Measurements from ENCODE around the gene TXNRD1. TPM values are rescaled to one million over a fixed set of nuclear protein-coding genes. Genes with fewer than 3 reads are reported as not detected.

The TXNRD1 gene
- polyA plus RNA-seq, 1 experiment, result 673 TPM

GRCh38 chr12:104204690-104205480 is 10.7 kb upstream of the TXNRD1 start:
- H3K9me3 ChIP-seq (ENCODE audit: control insufficient read depth, insufficient read depth, low read length), result no peaks in the 10 kb centered on the region
- CTCF ChIA-PET, result interaction anchor here (0.6 to 0.7 kb wide), 2 partner anchors 12 to 101 kb away, joined by 3 to 7 read pairs; no protein-coding TSS in a partner anchor
- POLR2A ChIA-PET, result no interaction called here
- H3K27me3 ChIP-seq (ENCODE audit: control insufficient read depth, insufficient read depth, low read length), result no peaks in the 10 kb centered on the region
- H3K27ac ChIP-seq (ENCODE audit: low read depth, low read length), result no peak overlapping the region
- no peak for DNase-seq (ENCODE audit: low read depth, low spot score)
- H3K4me3 ChIP-seq (ENCODE audit: low read depth, low read length), result no peak overlapping the region
- TF ChIP-seq CTCF (IDR thresholded peaks at IDR 0.05; ENCODE audit: low read depth, low read length), result no peak

GRCh38 chr12:104207416-104208205 is 8.0 kb upstream of the TXNRD1 start:
- ChIA-PET CTCF (interaction anchor here (0.9 to 1.1 kb wide), 2 partner anchors 8 to 669 kb away, joined by 3 read pairs; partner anchors contain the start of gene TXNRD1), POLR2A (interaction anchor here (0.7 to 0.9 kb wide), 2 partner anchors 11 to 80 kb away, joined by 3 to 4 read pairs; no protein-coding TSS in a partner anchor)
- no peak overlapping the region for H3K27ac ChIP-seq (ENCODE audit: low read depth, low read length)
- TF ChIP-seq CTCF (IDR thresholded peaks at IDR 0.05; ENCODE audit: low read depth, low read length), result no peak
- no peaks in the 10 kb centered on the region for H3K27me3 ChIP-seq (ENCODE audit: control insufficient read depth, insufficient read depth, low read length)
- no peaks in the 10 kb centered on the region; the same call in 1 of the 2 replicates for H3K9me3 ChIP-seq (ENCODE audit: control insufficient read depth, insufficient read depth, low read length)
- no peak for DNase-seq (ENCODE audit: low read depth, low spot score)
- H3K4me3 ChIP-seq (ENCODE audit: low read depth, low read length), result no peak overlapping the region

- Histone ChIP-seq H3K4me3 (ENCODE audit: low read depth, low read length) (no peak overlapping the region), H3K9me3 (ENCODE audit: control insufficient read depth, insufficient read depth, low read length) (no peaks in the 10 kb centered on the region; the same call in 1 of the 2 replicates), H3K27me3 (ENCODE audit: control insufficient read depth, insufficient read depth, low read length) (no peaks in the 10 kb centered on the region), H3K27ac (ENCODE audit: low read depth, low read length) (no peak overlapping the region)
- ChIA-PET POLR2A (no interaction called here), CTCF (no interaction called here)
- no peak for TF ChIP-seq CTCF (IDR thresholded peaks at IDR 0.05; ENCODE audit: low read depth, low read length)
- no peak for DNase-seq (ENCODE audit: low read depth, low spot score)
Observed at GRCh38 chr12:104212516-104212915, 3.1 kb upstream of the TXNRD1 start.

GRCh38 chr12:104213952-104214351 is 1.6 kb upstream of the TXNRD1 start:
- H3K27ac ChIP-seq (ENCODE audit: low read depth, low read length), result no peak overlapping the region
- ChIA-PET CTCF (interaction anchor here (0.6 to 1.0 kb wide), 5 partner anchors 13 to 167 kb away, joined by 3 read pairs; no protein-coding TSS in a partner anchor), POLR2A (interaction anchor here (0.7 to 1.4 kb wide), 6 partner anchors 73 to 143 kb away, joined by 3 to 12 read pairs (median 4); no protein-coding TSS in a partner anchor)
- DNase-seq (ENCODE audit: low read depth, low spot score), result peak; percentile 85
- TF ChIP-seq CTCF (IDR thresholded peaks at IDR 0.05; ENCODE audit: low read depth, low read length), result no peak
- H3K4me3 ChIP-seq (ENCODE audit: low read depth, low read length), result no peak overlapping the region
- H3K9me3 ChIP-seq (ENCODE audit: control insufficient read depth, insufficient read depth, low read length), result no peaks in the 10 kb centered on the region; the same call in 1 of the 2 replicates
- no peaks in the 10 kb centered on the region for H3K27me3 ChIP-seq (ENCODE audit: control insufficient read depth, insufficient read depth, low read length)
